ENCODE measurements around the gene TGFB2.
A peak's percentile ranks its signal among the peaks of the same experiment; 100 is the strongest.

DNA sequence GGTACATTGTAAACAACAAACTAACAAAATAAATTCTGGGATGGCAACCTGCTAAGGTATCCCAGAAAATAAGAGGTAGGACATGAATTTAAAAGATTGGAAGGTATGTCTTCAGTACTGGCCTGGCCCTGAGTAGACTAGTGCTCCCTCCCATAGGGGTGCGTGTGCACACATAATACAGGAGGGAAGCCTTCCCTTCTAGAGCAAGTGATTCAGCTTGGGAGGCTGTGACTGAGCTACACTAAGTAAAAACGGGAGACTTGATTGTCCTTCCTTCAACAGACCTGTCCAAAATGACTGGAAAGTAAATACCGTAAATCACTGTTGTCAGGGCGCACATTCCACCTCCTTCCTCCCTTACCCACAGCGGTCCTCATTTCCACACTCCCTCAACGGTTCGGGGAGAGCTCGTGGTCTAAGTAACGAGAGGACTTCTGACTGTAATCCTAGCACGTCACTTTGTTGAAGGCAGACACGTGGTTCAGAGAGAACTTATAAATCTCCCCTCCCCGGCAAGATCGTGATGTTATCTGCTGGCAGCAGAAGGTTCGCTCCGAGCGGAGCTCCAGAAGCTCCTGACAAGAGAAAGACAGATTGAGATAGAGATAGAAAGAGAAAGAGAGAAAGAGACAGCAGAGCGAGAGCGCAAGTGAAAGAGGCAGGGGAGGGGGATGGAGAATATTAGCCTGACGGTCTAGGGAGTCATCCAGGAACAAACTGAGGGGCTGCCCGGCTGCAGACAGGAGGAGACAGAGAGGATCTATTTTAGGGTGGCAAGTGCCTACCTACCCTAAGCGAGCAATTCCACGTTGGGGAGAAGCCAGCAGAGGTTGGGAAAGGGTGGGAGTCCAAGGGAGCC is at the start of gene TGFB2:
- TF ChIP-seq, protein P1, sequence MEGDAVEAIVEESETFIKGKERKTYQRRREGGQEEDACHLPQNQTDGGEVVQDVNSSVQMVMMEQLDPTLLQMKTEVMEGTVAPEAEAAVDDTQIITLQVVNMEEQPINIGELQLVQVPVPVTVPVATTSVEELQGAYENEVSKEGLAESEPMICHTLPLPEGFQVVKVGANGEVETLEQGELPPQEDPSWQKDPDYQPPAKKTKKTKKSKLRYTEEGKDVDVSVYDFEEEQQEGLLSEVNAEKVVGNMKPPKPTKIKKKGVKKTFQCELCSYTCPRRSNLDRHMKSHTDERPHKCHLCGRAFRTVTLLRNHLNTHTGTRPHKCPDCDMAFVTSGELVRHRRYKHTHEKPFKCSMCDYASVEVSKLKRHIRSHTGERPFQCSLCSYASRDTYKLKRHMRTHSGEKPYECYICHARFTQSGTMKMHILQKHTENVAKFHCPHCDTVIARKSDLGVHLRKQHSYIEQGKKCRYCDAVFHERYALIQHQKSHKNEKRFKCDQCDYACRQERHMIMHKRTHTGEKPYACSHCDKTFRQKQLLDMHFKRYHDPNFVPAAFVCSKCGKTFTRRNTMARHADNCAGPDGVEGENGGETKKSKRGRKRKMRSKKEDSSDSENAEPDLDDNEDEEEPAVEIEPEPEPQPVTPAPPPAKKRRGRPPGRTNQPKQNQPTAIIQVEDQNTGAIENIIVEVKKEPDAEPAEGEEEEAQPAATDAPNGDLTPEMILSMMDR (IDR thresholded peaks at IDR 0.05; ENCODE audit: extremely low read depth in 1 of 2, insufficient read depth in 1 of 2, low read depth in 1 of 2, low read length in 2 of 2): no peak
- TF ChIP-seq JUN (IDR thresholded peaks at IDR 0.05; ENCODE audit: borderline replicate concordance, insufficient read depth, insufficient read length, low read depth) (no peak), POLR2A (IDR thresholded peaks at IDR 0.05; ENCODE audit: low read depth, low read length) (peak; percentile 82), POLR2AphosphoS5 (IDR thresholded peaks at IDR 0.05; ENCODE audit: insufficient read depth, low read depth, low read length) (peak; percentile 54), EZH2 (IDR thresholded peaks at IDR 0.05; ENCODE audit: borderline replicate concordance, low read depth, low read length, severe bottlenecking) (no peak), MAX (IDR thresholded peaks at IDR 0.05; ENCODE audit: insufficient read depth, insufficient read length) (peak; percentile 90), FOS (IDR thresholded peaks at IDR 0.05; ENCODE audit: borderline replicate concordance, insufficient read depth, low read length) (no peak), MYC (IDR thresholded peaks at IDR 0.05; ENCODE audit: low read depth, low read length) (no peak), GATA2 (IDR thresholded peaks at IDR 0.05; ENCODE audit: insufficient read depth, insufficient read length, low read depth, low read length) (peak; percentile 74)
